Subcutaneous abdominal adipose tissue (tissue), 5 donors: ENCODE measurements around the gene REXO1.

Source experiments
- H3K27ac ChIP-seq: one replicate; pipeline ENCODE4 v1.7.0; 2013; ENCODE audit warnings: low read depth, mild to moderate bottlenecking, inconsistent platforms, low read length, moderate library complexity
- H3K27me3 ChIP-seq, 5 donors: one replicate each; pipeline ENCODE4 v1.7.0; 2013; ENCODE audit warnings: low read length in 5 of 5, inconsistent platforms in 1 of 5; ENCODE audit not compliant: control insufficient read depth in 5 of 5, insufficient read depth in 4 of 5
- H3K36me3 ChIP-seq, 5 donors: one replicate each; pipeline ENCODE4 v1.7.0; 2013; ENCODE audit warnings: low read length in 5 of 5; ENCODE audit not compliant: control insufficient read depth in 5 of 5, insufficient read depth in 5 of 5
- H3K4me1 ChIP-seq, 5 donors: one replicate each; pipeline ENCODE4 v1.7.0; 2013; ENCODE audit warnings: low read length in 5 of 5, mild to moderate bottlenecking in 3 of 5, moderate library complexity in 1 of 5; ENCODE audit not compliant: control insufficient read depth in 5 of 5, insufficient read depth in 5 of 5
- H3K4me3 ChIP-seq, 5 donors: one replicate each; pipeline ENCODE4 v1.7.0; 2013; ENCODE audit warnings: low read length in 5 of 5, low read depth in 1 of 5
- H3K9ac ChIP-seq, 5 donors: one replicate each; pipeline ENCODE4 v1.7.0; 2013; ENCODE audit warnings: low read length in 5 of 5, mild to moderate bottlenecking in 4 of 5, moderate library complexity in 3 of 5
- H3K9me3 ChIP-seq, 5 donors: one replicate each; pipeline ENCODE4 v1.7.0; 2013; ENCODE audit warnings: low read length in 5 of 5; ENCODE audit not compliant: control insufficient read depth in 5 of 5
- donor health status: healthy.
- donor health status: healthy.
- donor health status: healthy.
- donor health status: healthy.
- donor health status: healthy.

Gene REXO1

GRCh38 chr19:1824252-1824622 is 24.0 kb downstream of the REXO1 start:
- Histone ChIP-seq H3K4me1 (peaks cover 0 to 10% (median 9%) of the 10 kb centered on the region in 5 donors), H3K4me3 (no peak overlapping the region), H3K27ac (no peak overlapping the region), H3K9me3 (no peaks in the 10 kb centered on the region), H3K27me3 (no peaks in the 10 kb centered on the region), H3K9ac (no peak overlapping the region), H3K36me3 (peaks cover 0 to 90% (median 68%) of the 10 kb centered on the region in 5 donors)

GRCh38 chr19:1823539-1824251 is 24.6 kb downstream of the REXO1 start:
- Histone ChIP-seq H3K27me3 (no peaks in the 10 kb centered on the region), H3K36me3 (peaks cover 0 to 90% (median 72%) of the 10 kb centered on the region in 5 donors), H3K9me3 (no peaks in the 10 kb centered on the region), H3K4me3 (no peak overlapping the region), H3K9ac (no peak overlapping the region), H3K4me1 (peaks cover 0 to 10% (median 9%) of the 10 kb centered on the region in 5 donors), H3K27ac (no peak overlapping the region)

- H3K9me3 ChIP-seq: no peaks in the 10 kb centered on the region
- H3K4me1 ChIP-seq: peaks cover 0 to 10% (median 9%) of the 10 kb centered on the region in 5 donors
- peaks cover 0 to 90% (median 74%) of the 10 kb centered on the region in 5 donors for H3K36me3 ChIP-seq
- H3K9ac ChIP-seq: no peak overlapping the region
- H3K27me3 ChIP-seq: no peaks in the 10 kb centered on the region
- no peak overlapping the region for H3K4me3 ChIP-seq
- no peak overlapping the region for H3K27ac ChIP-seq
These were observed 25.3 kb downstream of the REXO1 start for GRCh38 chr19:1823020-1823419.

GRCh38 chr19:1822210-1822609 is 26.1 kb downstream of the REXO1 start:
- Histone ChIP-seq H3K9me3 (no peaks in the 10 kb centered on the region), H3K27me3 (no peaks in the 10 kb centered on the region), H3K27ac (no peak overlapping the region), H3K36me3 (peaks cover 0 to 90% (median 74%) of the 10 kb centered on the region in 5 donors), H3K9ac (no peak overlapping the region), H3K4me3 (no peak overlapping the region), H3K4me1 (peaks cover 0 to 10% (median 9%) of the 10 kb centered on the region in 5 donors)

GRCh38 chr19:1819341-1820255 is 28.7 kb downstream of the REXO1 start:
- Histone ChIP-seq H3K36me3 (peaks cover 0 to 97% (median 86%) of the 10 kb centered on the region in 5 donors), H3K27ac (no peak overlapping the region), H3K4me1 (no peaks in the 10 kb centered on the region), H3K9ac (no peak overlapping the region), H3K9me3 (no peaks in the 10 kb centered on the region), H3K27me3 (no peaks in the 10 kb centered on the region), H3K4me3 (no peak overlapping the region)

- H3K36me3 ChIP-seq: peaks cover 0 to 89% (median 77%) of the 10 kb centered on the region in 5 donors
- H3K4me1 ChIP-seq: no peaks in the 10 kb centered on the region
- H3K27me3 ChIP-seq: no peaks in the 10 kb centered on the region
- no peak overlapping the region for H3K9ac ChIP-seq
- no peaks in the 10 kb centered on the region for H3K9me3 ChIP-seq
- H3K4me3 ChIP-seq: no peak overlapping the region
- H3K27ac ChIP-seq: no peak overlapping the region
These were observed 29.6 kb downstream of the REXO1 start for GRCh38 chr19:1818549-1819195.

GRCh38 chr19:1817553-1818179 is 30.6 kb downstream of the REXO1 start:
- Histone ChIP-seq H3K36me3 (peaks cover 0 to 79% (median 67%) of the 10 kb centered on the region in 5 donors), H3K9ac (no peak overlapping the region), H3K27ac (no peak overlapping the region), H3K4me1 (peaks cover 0 to 9% (median 8%) of the 10 kb centered on the region in 5 donors), H3K9me3 (no peaks in the 10 kb centered on the region), H3K4me3 (no peak overlapping the region), H3K27me3 (no peaks in the 10 kb centered on the region)

- no peaks in the 10 kb centered on the region for H3K9me3 ChIP-seq
These were observed 31.6 kb downstream of the REXO1 start for GRCh38 chr19:1816530-1817298.

More at GRCh38 chr19:1816530-1817298, 31.6 kb downstream of the REXO1 start:
- H3K27me3 ChIP-seq: no peaks in the 10 kb centered on the region
- H3K36me3 ChIP-seq: peaks cover 0 to 69% (median 58%) of the 10 kb centered on the region in 5 donors
- H3K27ac ChIP-seq: no peak overlapping the region
- H3K4me3 ChIP-seq: no peak overlapping the region
- no peak overlapping the region for H3K9ac ChIP-seq
- H3K4me1 ChIP-seq: peaks cover 0 to 16% (median 14%) of the 10 kb centered on the region in 5 donors
